NCI-H1105 (cell line): Measurements from ENCODE around the gene UMODL1.

Experiments
- DNase-seq: peaks from one replicate; lab custom pipeline; 2025; lab: John Stamatoyannopoulos, UW

UMODL1 gene

DNA sequence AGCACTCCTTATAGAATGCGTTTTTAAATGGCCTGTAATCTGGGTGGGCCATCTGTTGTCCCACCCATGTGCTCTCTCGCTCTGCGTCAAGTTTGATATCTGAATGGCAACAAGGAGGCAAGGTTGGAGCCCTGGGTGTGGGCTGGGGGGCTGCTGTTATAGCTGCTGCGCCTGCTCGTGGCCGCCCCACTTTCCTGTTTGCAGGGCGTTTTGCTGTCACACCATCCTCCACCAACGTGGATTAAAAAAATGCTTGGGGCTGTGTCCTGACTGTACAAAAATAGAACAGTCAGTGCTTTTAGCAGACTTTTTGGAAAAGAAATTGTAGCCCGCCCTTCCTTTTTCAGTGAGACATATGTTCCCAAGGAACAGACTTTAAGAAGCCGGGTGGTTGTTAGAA lies 25.4 kb downstream of the UMODL1 start:
- DNase-seq: no peak

DNA sequence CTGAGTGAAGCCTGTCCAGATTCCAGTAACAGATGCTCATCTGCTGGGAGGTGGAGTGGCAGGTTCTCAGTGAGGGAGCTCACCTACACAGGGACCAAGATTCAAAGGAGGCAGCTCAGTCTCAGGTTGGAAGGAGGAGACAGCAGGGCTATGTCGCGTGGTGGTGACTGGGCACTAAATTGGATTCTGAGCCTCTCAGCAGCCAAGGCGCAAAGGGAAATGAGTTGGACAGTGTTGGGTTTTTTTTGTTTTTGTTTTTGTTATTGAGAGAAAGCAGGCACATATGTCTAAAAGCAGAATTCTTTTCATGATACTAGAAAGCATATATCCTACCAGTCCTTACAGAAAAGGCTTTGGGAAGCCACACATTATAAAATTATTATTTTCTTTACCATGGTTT lies 26.2 kb downstream of the UMODL1 start:
- no peak for DNase-seq

DNA sequence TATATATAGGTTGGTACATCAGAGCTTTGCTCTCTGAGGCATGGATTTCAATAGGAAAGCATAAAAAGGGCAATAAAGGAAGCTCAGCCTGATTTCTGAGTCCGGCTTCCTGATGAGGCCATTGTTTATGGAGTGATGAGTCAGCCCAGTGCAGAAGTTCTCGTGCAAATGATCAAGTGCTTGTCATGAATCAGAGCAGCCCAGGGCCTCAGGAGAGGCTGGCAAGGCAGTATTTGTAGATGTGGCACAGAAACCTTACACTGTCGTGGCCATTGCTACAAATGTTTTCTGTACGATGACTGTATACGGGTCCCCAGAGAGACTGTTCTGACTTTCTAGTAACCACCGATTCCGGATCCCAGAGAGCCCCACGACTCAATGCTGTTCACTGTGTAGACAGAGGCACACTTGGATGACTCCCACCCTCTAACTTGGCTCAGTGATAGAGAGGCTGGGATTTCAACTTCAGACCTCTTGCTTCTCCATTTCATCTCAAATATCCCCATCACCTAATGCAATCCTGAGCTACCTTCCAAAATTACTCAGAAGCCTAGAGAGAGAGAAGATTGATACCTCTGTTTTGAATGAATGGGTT lies 26.8 kb downstream of the UMODL1 start:
- no peak for DNase-seq

DNA sequence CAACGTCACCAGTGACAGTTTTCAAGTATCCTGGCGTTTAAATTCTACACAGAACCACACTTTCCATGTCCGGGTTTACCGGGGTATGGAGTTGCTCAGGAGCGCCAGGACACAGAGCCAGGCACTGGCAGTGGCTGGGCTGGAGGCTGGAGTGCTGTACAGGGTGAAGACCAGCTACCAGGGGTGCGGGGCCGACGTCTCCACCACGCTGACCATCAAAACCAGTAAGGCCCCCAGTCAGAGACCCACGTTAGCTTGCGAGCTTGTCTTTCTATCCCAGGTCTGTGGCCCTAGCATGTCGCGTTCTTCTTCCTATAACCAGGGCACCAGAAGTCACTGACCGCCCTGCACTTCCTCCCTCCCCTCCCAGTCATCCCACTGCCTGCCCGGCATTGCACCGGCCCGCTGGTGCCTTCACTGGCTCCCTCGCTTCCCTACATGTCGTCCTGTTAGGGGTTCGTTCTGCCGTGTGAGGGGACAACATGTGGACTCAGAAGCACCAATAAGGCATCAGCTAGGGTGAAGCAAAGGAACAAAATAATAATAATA lies 27.9 kb downstream of the UMODL1 start:
- no peak for DNase-seq

- DNase-seq: no peak
Measured at GRCh38 chr21:42101246-42101645, 30.1 kb downstream of the UMODL1 start.

DNA sequence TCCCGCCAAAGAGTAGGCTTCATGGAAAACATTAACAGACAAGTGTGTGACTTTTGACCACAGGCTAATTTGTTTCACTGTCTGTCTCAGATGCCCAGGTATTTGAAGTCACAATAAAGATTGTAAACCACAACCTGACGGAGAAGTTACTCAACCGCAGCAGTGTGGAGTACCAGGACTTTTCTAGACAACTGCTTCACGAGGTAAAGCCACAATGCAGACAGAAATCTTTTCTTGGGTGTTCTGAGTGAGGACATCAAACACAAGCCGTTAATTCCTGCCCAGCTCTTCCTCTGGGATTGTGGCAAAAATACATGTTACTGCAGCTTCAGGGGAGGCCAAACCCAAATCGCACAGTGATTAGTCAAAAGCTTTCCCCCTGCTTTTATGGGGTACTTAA lies 31.0 kb downstream of the UMODL1 start:
- no peak for DNase-seq

GRCh38 chr21:42102526-42102925 lies 31.4 kb downstream of the UMODL1 start:
- DNase-seq: no peak

- no peak for DNase-seq
Measured at GRCh38 chr21:42102991-42103390, 31.9 kb downstream of the UMODL1 start.

- DNase-seq: no peak
Measured at GRCh38 chr21:42103843-42104242, 32.7 kb downstream of the UMODL1 start.

DNA sequence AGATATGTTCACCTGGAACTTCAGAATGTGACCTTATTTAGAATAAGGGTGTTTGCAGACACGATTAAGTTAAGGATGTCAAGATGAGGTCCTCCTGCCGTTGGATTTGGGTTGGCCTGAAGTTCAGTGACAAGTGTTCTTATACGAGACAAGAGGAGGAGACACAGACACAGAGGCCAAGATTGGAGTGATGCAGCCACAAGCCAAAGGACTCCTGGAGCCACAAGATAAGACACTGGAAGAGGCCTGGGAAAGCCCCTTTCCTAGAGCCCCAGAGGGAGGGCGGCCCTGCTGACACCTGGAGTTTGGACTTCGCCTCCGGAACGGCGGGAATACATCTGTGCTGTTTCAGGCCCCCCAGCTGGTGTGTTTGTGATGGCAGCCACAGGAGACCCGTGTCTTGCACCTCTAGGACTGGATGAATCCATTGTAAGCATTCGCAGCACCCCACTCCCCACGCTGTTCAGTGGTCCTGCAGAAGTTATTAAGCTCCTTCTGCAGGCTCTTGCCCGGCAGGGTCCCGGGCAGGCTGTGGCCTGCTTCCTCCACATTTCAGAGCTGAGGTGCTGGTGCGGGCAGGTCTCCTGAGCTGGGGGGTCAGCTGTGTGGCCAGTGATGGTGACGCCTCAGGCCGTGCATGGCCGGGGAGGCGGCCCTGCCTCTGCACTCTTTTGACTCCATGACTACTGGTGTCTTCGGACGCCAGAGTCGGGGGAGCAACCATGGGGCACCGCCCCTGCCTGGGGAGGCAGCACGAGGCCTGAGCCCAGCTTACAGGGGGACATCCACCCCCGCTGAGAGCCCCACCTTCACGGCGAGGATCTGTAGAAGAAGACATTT lies 34.6 kb downstream of the UMODL1 start:
- DNase-seq: no peak

GRCh38 chr21:42106425-42106824 lies 35.3 kb downstream of the UMODL1 start:
- no peak for DNase-seq

DNA sequence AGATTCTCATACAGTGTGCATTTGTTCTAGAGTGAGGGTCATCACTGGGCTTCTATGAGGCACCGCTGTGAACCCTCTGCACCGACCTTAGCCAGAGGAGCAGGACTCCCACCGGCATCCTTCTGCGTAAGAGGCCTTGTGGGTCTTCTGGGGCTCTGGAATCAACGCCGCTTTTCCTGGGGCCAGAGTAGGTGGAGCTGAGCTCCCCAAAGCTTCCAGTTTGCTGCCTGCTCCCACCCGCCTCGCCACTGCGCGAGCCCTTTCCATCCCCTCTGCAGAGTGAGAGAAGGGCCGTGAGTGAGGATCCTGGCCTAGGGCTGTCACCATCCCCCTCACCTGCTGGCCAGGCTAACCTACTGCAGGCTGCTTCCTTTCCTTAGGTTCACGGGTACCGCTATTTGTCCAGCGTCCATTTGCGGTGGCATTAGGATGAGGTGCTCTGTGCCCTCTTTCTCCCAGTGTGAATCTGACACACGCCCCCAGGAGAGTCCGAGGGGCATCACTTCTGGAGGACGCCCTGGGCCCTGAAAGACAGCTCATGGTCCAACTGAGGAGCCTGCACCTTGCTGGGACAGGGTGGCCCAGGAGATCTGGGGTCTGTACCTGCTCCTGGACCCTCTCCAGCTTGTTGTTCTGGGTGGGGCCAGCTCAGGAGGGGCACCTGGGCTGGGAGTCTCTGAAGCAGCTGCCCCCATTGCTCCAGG lies 36.2 kb downstream of the UMODL1 start:
- no peak for DNase-seq

- DNase-seq: peak; percentile 66
Measured at GRCh38 chr21:42107881-42108553, 36.9 kb downstream of the UMODL1 start.

- DNase-seq: no peak
Measured at GRCh38 chr21:42108554-42109340, 37.6 kb downstream of the UMODL1 start.

DNA sequence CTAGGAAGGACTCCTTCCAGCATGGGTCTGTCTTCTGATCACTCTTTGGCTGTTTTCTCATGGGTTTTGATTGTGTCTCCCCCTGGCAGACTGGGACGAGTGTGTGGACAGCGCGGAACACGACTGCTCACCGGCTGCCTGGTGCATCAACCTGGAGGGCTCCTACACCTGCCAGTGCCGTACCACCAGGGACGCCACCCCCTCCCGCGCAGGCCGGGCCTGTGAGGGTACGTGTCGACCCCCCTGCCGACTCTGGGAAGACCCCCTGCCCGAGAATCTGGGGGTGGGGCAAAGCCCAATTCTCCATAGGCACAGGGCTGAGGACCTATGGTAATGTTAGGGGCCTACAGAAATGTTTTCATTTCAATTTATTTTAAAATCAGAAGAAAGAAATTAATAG lies 38.4 kb downstream of the UMODL1 start:
- DNase-seq: no peak

DNA sequence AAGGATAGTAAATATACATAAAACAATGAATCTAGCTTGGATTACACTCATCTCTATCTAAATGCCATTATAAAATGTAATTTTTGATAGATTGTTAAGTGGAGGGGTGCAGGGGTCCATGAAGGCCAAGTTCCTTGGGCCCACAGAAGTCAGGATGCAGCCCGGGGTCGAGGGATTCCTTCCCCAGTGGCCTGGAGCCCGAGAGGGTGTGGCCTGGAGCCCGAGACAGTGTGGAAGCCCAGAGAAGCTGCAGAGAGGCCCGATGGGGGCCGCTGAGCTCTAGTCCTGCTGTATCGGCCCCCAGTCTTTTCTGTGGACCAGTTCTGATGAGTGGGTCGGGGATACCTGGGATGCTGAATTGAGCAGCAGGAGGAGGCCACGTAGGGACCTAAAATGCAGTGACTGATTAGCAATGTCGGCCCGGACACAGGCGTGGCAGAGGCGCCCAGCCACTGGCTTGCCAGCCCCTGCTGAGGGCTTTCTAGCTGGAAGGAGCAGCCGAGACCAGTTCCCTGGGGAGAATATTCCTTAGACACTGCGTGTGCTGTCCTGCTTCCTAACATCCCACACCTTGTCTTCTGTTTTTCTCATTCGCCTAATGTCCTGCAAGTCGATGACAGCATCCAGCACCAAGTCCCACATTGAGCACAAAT lies 38.9 kb downstream of the UMODL1 start:
- no peak for DNase-seq

DNA sequence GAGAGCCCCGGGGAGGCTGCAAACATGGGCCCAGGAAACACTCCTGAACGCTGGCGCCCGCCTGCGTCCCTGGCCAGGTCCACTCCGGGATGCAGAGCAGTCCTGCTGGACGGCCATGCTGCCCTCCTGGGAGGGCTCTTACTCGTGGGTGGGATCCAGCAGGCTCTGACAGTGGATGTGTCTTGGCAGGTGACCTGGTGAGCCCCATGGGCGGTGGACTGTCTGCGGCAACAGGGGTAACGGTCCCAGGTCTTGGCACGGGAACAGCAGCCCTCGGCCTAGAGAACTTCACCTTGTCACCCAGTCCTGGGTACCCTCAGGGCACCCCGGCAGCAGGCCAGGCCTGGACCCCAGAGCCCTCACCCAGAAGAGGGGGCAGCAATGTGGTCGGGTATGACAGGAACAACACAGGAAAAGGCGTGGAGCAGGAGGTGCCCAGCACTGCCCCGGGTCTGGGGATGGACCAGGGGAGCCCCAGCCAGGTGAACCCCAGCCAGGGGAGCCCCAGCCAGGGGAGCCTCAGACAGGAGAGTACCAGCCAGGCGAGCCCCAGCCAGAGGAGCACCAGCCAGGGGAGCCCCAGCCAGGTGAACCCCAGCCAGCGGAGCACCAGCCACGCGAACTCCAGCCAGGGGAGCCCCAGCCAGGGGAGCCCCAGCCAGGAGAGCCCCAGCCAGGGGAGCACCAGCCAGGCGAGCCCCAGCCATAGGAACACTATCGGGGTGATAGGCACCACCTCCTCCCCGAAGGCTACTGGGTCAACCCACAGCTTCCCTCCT lies 39.8 kb downstream of the UMODL1 start:
- DNase-seq: no peak

GRCh38 chr21:42111470-42111743 lies 40.3 kb downstream of the UMODL1 start:
- DNase-seq: no peak

- DNase-seq: no peak
Measured at GRCh38 chr21:42111811-42112210, 40.7 kb downstream of the UMODL1 start.

GRCh38 chr21:42112238-42112637 lies 41.1 kb downstream of the UMODL1 start:
- no peak for DNase-seq
